ENCODE data around the gene TASOR2. TPM values are rescaled to one million over a fixed set of nuclear protein-coding genes. Genes with fewer than 3 reads are reported as not detected.

TASOR2 gene
- total and polyA plus RNA-seq, 2 of the 4 experiments (the other 2 are of a cell fraction): 19.4 to 53.6 TPM

GRCh38 chr10:5670662-5671375, 13.8 kb upstream of the TASOR2 start:
- POLR2A ChIA-PET (ENCODE audit: unreplicated experiment): no interaction called here
- H2BK15ac ChIP-seq (ENCODE audit: low read depth, low read length): no peak overlapping the region
- H3K9ac ChIP-seq (ENCODE audit: low read depth, low read length): no peak overlapping the region
- H3K9me3 ChIP-seq (ENCODE audit: control insufficient read depth, insufficient read depth, low read length): peaks cover 7% of the 10 kb centered on the region
- in situ Hi-C loops (cut with MboI; ENCODE audit: low sequenced_read_pairs): no loop called here
- peaks cover 4% of the 10 kb centered on the region; the same call in 1 of the 2 replicates for H3K9me1 ChIP-seq (ENCODE audit: insufficient read depth, low read length)
- no peak overlapping the region for H3K14ac ChIP-seq (replicated peaks; ENCODE audit: low read depth, low read length)
- intact Hi-C loops (cut with micrococcal nuclease): no loop called here
- ATAC-seq (ENCODE audit: low read depth): no peak
- H4K91ac ChIP-seq (ENCODE audit: insufficient read depth, low read depth, low read length): no peak overlapping the region
- no peak overlapping the region for H3K4me2 ChIP-seq (ENCODE audit: low read depth, low read length)
- H3K4me1 ChIP-seq (ENCODE audit: control insufficient read depth, insufficient read depth, low read length): no peaks in the 10 kb centered on the region
- no peak overlapping the region for H2BK120ac ChIP-seq (ENCODE audit: low read depth, low read length)
- H3K79me1 ChIP-seq (ENCODE audit: low read depth in 1 of 2, low read length in 2 of 2): peaks cover 0 to 6% of the 10 kb centered on the region in 2 experiments; a peak in 2 of 4 replicates
- H2AK5ac ChIP-seq (ENCODE audit: low read depth, low read length): no peak overlapping the region
- no peak overlapping the region for H4K8ac ChIP-seq (ENCODE audit: low read depth in 2 of 2, low read length in 2 of 2)
- DNase-seq: no peak
- no peak overlapping the region for H2AK9ac ChIP-seq (replicated peaks; ENCODE audit: low read depth, low read length, poor library complexity)
- no peak overlapping the region for H3K4ac ChIP-seq (ENCODE audit: low read depth, low read length)
- dilution Hi-C loops (cut with HindIII; ENCODE audit: low sequenced_read_pairs, unreplicated experiment): no loop called here
- no peaks in the 10 kb centered on the region for H4K20me1 ChIP-seq (ENCODE audit: insufficient read depth, low read length)
- no peak overlapping the region for H3K18ac ChIP-seq (ENCODE audit: low read depth, low read length)
- H2BK20ac ChIP-seq (ENCODE audit: low read depth, low read length): no peak overlapping the region
- no TSS peak for BruUV-seq (replicated peaks)
- no peak overlapping the region for H3K4me3 ChIP-seq (ENCODE audit: insufficient read depth, low read depth, low read length)
- H3K27ac ChIP-seq (ENCODE audit: insufficient read depth, low read length): no peak overlapping the region
- no peak overlapping the region for H3K23ac ChIP-seq (ENCODE audit: low read depth, low read length)
- H2AFZ ChIP-seq (replicated peaks; ENCODE audit: low read length, poor library complexity): no peak overlapping the region
- WGBS, 2 experiments (ENCODE audit: extremely low coverage in 2 of 2, insufficient read length in 1 of 2): 20% methylated on average over 1 of the region's 8 CpGs; no CpG with 5 or more reads in 1 of the 2 experiments
- H3K56ac ChIP-seq (ENCODE audit: extremely low read depth, insufficient read depth, low read length): no peak overlapping the region
- TF ChIP-seq ELK1 (IDR thresholded peaks at IDR 0.05; ENCODE audit: borderline replicate concordance, low read depth, low read length) (no peak), RCOR1 (IDR thresholded peaks at IDR 0.05; ENCODE audit: insufficient replicate concordance, low read length) (no peak), MXI1 (IDR thresholded peaks at IDR 0.05; ENCODE audit: borderline replicate concordance, low read depth, low read length) (no peak), MAFK (IDR thresholded peaks at IDR 0.05; ENCODE audit: low read depth, low read length) (no peak), BHLHE40 (IDR thresholded peaks at IDR 0.05; ENCODE audit: low read depth, low read length) (no peak), POLR2A (IDR thresholded peaks at IDR 0.05; ENCODE audit: low read depth, low read length) (no peak), RFX5 (IDR thresholded peaks at IDR 0.05; ENCODE audit: low read depth, low read length) (no peak), CTCF (conservative IDR thresholded peaks at IDR 0.05; ENCODE audit: low read depth, low read length) (no peak), RAD21 (IDR thresholded peaks at IDR 0.05; ENCODE audit: low read length) (no peak), CEBPB (IDR thresholded peaks at IDR 0.05; ENCODE audit: low read depth, low read length) (no peak), MAZ (IDR thresholded peaks at IDR 0.05; ENCODE audit: borderline replicate concordance, low read depth, low read length) (no peak), FOS (IDR thresholded peaks at IDR 0.05; ENCODE audit: low read depth, low read length) (no peak), SMC3 (IDR thresholded peaks at IDR 0.05; ENCODE audit: low read depth, low read length) (no peak), USF2 (IDR thresholded peaks at IDR 0.05; ENCODE audit: low read depth, low read length) (no peak), NFE2L2 (IDR thresholded peaks at IDR 0.05; ENCODE audit: low read depth, low read length) (no peak), CHD1 (IDR thresholded peaks at IDR 0.05; ENCODE audit: low read depth, low read length) (no peak)
- CTCF ChIA-PET: no interaction called here
- H3K36me3 ChIP-seq (ENCODE audit: control insufficient read depth, insufficient read depth, low read length): no peaks in the 10 kb centered on the region
- H2BK5ac ChIP-seq (ENCODE audit: low read depth, low read length, poor library complexity, severe bottlenecking): no peak overlapping the region
- H4K5ac ChIP-seq (ENCODE audit: low read depth, low read length): no peak overlapping the region
- peaks cover 13% of the 10 kb centered on the region for H3K27me3 ChIP-seq (ENCODE audit: control insufficient read depth, insufficient read depth, low read length)
